Body of pancreas (tissue), 4 donors: ENCODE data around the gene DYNLT3. TPM values are rescaled to one million over a fixed set of nuclear protein-coding genes. Genes with fewer than 3 reads are reported as not detected.

Experiments
- ATAC-seq: fragments of 150-250 bp; one replicate; pipeline ENCODE4 v1.9.1; 2016
- DNase-seq, 4 donors: peaks; one replicate each; pipeline ENCODE4 v3.0.0-alpha.2; 2019
- H3K27ac ChIP-seq, 4 donors: fragments of 200-600 bp; sonication (generic); 1 replicate in 3 of 4; 2 replicates in 1 of 4; pipeline versions ENCODE4 v1.5.1 to v1.6.1; 2016 to 2019; ENCODE audit warnings: mild to moderate bottlenecking in 1 of 4, mixed read lengths in 1 of 4, moderate library complexity in 1 of 4
- H3K27me3 ChIP-seq, 2 donors: fragments of 200-600 bp; sonication (generic); one replicate each; pipeline ENCODE4 v1.6.0; 2016; ENCODE audit warnings: mild to moderate bottlenecking in 1 of 2
- H3K36me3 ChIP-seq, 2 donors: fragments of 200-600 bp; sonication (generic); replicated peaks in 1 of 2; 2 replicates each; pipeline ENCODE4 v1.5.1; 2016; ENCODE audit warnings: low read depth in 2 of 2; ENCODE audit not compliant: insufficient read depth in 1 of 2
- H3K4me1 ChIP-seq: fragments of 200-600 bp; sonication (generic); one replicate; pipeline ENCODE4 v1.6.0; 2016
- H3K4me3 ChIP-seq, 2 donors: fragments of 200-600 bp; sonication (generic); 1 replicate in 1 of 2; 2 replicates in 1 of 2; pipeline ENCODE4 v1.5.1; 2016 to 2019
- H3K9me3 ChIP-seq, 3 donors: fragments of 200-600 bp; sonication (generic); 1 replicate in 2 of 3; 2 replicates in 1 of 3; pipeline ENCODE4 v1.5.1; 2016
- POLR2A ChIP-seq, 3 donors: fragments of 450-650 bp; IDR thresholded peaks; one replicate each; pipeline ENCODE4 v1.6.1; 2016; ENCODE audit warnings: antibody characterized with exemption in 3 of 3, mild to moderate bottlenecking in 2 of 3
- WGBS, 2 donors: methylation state at CpG; one replicate each; pipeline ENCODE4 v1.1.5; 2017; 5-methylcytosine and 5-hydroxymethylcytosine counted together
- intact Hi-C: fragments of 100-400 bp; cut with DNase I; formaldehyde crosslinking; loops from one replicate; pipeline ENCODE4 v1.15.1; 2023
- total RNA-seq, 2 donors: library from RNA; depleted of rRNA; stranded (reverse); fragments of >200 nt; gene quantifications; one replicate each; pipeline ENCODE4 v1.1.0, GENCODE V29; 2016
- TF ChIP-seq, protein P1 (sequence below), 7 experiments: fragments of 450-650 bp in 4 of 7; fragments of 200-600 bp in 3 of 7; sonication (generic) in 3 of 7; IDR thresholded peaks; one replicate each; pipeline ENCODE4 v1.5.1; 2016 to 2019; ENCODE audit warnings: antibody characterized with exemption in 7 of 7

The DYNLT3 gene
- total RNA-seq, 2 donors from 2014 or later, result 6.3 to 27.0 TPM

DNA sequence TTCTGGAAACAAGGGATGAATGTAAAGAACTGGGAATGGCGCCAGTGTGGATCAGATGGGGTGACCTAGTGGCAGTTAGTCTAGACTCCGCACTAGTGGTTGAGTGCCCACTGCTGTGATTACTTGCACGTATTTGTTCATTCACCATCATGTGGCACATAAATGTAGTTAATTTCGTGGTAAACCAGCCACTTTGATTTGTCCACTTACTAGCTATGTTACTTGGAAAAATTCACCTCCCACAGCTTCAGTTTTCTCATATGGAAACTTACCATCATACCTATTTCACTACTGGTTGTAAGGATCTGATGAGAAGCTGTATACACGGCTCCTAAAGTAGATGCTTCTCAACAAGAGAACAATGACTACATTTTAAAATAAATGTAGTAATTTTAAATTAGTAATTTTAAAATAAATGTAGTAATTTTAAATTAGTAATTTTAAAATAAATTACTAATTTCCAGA lies 394 bp upstream of the DYNLT3 start:
- 10 to 23% methylated on average over 3 to 5 of the region's 5 CpGs for WGBS, 2 donors
- no peaks in the 10 kb centered on the region for H3K36me3 ChIP-seq
- intact Hi-C loops, result no loop called here

DNA sequence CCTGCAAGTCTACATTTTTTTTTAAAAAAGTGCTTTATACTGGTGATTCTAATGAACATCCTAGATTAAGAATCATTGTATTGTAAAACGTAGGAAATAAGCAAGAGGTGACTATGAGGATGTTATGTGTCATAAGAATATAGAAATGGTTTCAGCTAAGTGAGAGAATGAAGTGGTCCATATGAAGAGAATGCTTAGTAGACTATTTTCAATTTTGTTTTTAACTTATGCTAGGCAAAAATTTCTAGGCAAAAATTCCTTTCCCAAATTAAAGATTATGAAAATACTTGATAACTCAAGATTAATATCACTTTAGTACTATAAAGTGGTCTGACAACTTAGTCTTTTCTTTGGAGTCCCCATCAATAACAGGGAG lies 825 bp downstream of the DYNLT3 start:
- peak overlapping the region in 3 of 4 donors; percentile 55 to 77 (median 74) for H3K27ac ChIP-seq

More for the DNA sequence above, 394 bp upstream of the DYNLT3 start:
- H3K9me3 ChIP-seq, result no peaks in the 10 kb centered on the region
- peak overlapping the region; percentile 18 to 77 (median 70) for H3K27ac ChIP-seq
- DNase-seq (no peak), ATAC-seq (no peak)
- TF ChIP-seq, protein P1, sequence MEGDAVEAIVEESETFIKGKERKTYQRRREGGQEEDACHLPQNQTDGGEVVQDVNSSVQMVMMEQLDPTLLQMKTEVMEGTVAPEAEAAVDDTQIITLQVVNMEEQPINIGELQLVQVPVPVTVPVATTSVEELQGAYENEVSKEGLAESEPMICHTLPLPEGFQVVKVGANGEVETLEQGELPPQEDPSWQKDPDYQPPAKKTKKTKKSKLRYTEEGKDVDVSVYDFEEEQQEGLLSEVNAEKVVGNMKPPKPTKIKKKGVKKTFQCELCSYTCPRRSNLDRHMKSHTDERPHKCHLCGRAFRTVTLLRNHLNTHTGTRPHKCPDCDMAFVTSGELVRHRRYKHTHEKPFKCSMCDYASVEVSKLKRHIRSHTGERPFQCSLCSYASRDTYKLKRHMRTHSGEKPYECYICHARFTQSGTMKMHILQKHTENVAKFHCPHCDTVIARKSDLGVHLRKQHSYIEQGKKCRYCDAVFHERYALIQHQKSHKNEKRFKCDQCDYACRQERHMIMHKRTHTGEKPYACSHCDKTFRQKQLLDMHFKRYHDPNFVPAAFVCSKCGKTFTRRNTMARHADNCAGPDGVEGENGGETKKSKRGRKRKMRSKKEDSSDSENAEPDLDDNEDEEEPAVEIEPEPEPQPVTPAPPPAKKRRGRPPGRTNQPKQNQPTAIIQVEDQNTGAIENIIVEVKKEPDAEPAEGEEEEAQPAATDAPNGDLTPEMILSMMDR (IDR thresholded peaks at IDR 0.05), result no peak
- TF ChIP-seq POLR2A (IDR thresholded peaks at IDR 0.05), result no peak
- H3K4me1 ChIP-seq, result peaks cover 5% of the 10 kb centered on the region
- H3K27me3 ChIP-seq, result no peaks in the 10 kb centered on the region
- peak overlapping the region in 1 of 2 donors; percentile 69 for H3K4me3 ChIP-seq

DNA sequence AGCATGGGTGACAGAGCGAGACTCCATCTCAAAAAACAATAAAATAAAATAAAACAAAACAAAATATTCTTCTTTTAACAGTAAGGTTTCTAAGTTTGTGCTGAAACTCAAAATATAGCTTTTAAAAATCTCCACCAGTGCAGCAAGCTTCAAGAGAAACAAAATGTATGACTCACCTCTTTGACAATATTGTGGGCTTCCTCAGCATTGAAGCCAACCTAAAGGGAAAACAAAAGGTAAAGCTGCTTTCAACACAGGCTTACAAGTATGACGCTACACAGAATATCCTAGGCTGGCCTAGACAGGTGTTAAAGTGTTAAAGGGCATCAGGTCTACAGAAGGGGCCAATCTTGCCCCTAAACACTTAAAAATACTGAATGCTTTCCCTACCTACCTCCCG lies 1.2 kb downstream of the DYNLT3 start:
- intact Hi-C loops, result no loop called here
- Histone ChIP-seq H3K9me3 (no peaks in the 10 kb centered on the region), H3K4me3 (no peak overlapping the region), H3K27ac (no peak overlapping the region), H3K27me3 (no peaks in the 10 kb centered on the region), H3K36me3 (no peaks in the 10 kb centered on the region), H3K4me1 (peaks cover 5% of the 10 kb centered on the region)
- ATAC-seq (no peak), DNase-seq (no peak)
- TF ChIP-seq, protein P1 (IDR thresholded peaks at IDR 0.05), result no peak
- no peak for TF ChIP-seq POLR2A (IDR thresholded peaks at IDR 0.05)
- WGBS, 2 donors, result 70 to 85% methylated on average over 3 of the region's 3 CpGs

More for the DNA sequence above, 825 bp downstream of the DYNLT3 start:
- peaks cover 5% of the 10 kb centered on the region for H3K4me1 ChIP-seq
- TF ChIP-seq, protein P1 (IDR thresholded peaks at IDR 0.05), result no peak
- no peak for TF ChIP-seq POLR2A (IDR thresholded peaks at IDR 0.05)
- DNase-seq (no peak), ATAC-seq (no peak)
- WGBS, 2 donors, result 38% methylated on average over 1 of the region's 1 CpG
- H3K4me3 ChIP-seq, result no peak overlapping the region
- H3K9me3 ChIP-seq, result no peaks in the 10 kb centered on the region
- no peaks in the 10 kb centered on the region for H3K27me3 ChIP-seq
- intact Hi-C loops, result no loop called here
- no peaks in the 10 kb centered on the region for H3K36me3 ChIP-seq

DNA sequence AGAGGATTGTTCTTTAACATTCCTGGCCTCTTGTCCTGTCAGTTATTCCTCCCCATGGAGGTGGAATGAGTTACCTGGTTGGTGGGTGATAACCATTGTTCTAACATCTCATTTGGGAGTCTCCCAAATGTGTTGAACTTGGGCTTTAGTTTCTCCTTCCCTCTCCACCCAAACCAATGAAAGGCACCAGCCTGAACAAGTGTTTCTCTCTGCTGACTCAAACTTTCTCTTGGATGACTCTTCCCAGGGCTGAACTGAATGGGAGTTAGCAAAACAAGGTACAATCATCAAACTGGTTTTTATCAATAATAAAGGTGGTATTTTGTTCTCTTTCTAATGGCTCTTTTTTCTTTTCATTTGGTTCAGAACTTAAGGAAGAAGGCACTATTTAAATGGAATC lies 2.7 kb downstream of the DYNLT3 start:
- H3K4me1 ChIP-seq, result peaks cover 5% of the 10 kb centered on the region
- no peaks in the 10 kb centered on the region for H3K9me3 ChIP-seq
- no peaks in the 10 kb centered on the region for H3K27me3 ChIP-seq
- intact Hi-C loops, result no loop called here
- TF ChIP-seq POLR2A (IDR thresholded peaks at IDR 0.05), result no peak
- TF ChIP-seq, protein P1 (IDR thresholded peaks at IDR 0.05), result no peak
- H3K4me3 ChIP-seq, result no peak overlapping the region
- H3K27ac ChIP-seq, result no peak overlapping the region
- no peak for DNase-seq
- no peaks in the 10 kb centered on the region for H3K36me3 ChIP-seq
- ATAC-seq, result no peak

DNA sequence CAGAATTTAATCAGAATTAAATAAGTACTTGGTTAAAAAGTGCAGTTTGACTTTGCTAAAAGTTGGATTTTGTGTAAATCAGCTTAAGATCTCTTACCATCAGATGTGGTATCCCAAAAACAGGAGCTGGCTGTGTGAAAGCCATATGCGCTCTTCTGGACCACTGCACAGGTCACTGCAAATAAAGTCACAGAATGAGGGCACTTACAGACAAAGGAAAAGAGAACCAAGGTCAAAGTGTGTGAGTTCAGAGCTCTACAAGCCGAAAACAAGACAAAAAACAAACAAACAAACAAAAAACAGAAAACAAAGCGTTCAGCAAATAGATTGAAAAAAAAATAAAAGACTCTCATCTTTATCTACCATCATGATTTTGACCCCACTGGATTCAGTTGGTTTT lies 6.4 kb downstream of the DYNLT3 start:
- Histone ChIP-seq H3K9me3 (no peaks in the 10 kb centered on the region), H3K27me3 (no peaks in the 10 kb centered on the region), H3K36me3 (no peaks in the 10 kb centered on the region), H3K4me3 (no peak overlapping the region), H3K4me1 (no peaks in the 10 kb centered on the region), H3K27ac (no peak overlapping the region)
- no peak for TF ChIP-seq POLR2A (IDR thresholded peaks at IDR 0.05)
- TF ChIP-seq, protein P1 (IDR thresholded peaks at IDR 0.05), result no peak
- DNase-seq, result no peak
- WGBS, 2 donors, result 93% methylated on average over 3 of the region's 3 CpGs
- no peak for ATAC-seq
- intact Hi-C loops, result no loop called here
